Panc1 (cell line): ENCODE measurements around the gene GABRB1. TPM values are rescaled to one million over a fixed set of nuclear protein-coding genes. Genes with fewer than 3 reads are reported as not detected.

Experiments used
- ATAC-seq: fragments of 200-7000 bp; cut with Tn5 transposase; 2 replicates; pipeline ENCODE4 v1.9.1; 2020; ENCODE audit warnings: mild to moderate bottlenecking, moderate library complexity
- BruUV-seq: library from RNA; stranded (reverse); fragments of 400-500 nt; replicated peaks from 2 replicates; lab custom pipeline; 2021; lab: Mats Ljungman, UMichigan
- CTCF ChIA-PET: fragments of 300-600 bp; sonication (Branson Sonifier 250); formaldehyde crosslinking; loops from one replicate; lab custom pipeline; 2022; ENCODE audit warnings: antibody characterized with exemption; lab: Charles Lee
- POLR2A ChIA-PET: fragments of 300-600 bp; sonication (Branson Sonifier 250); formaldehyde crosslinking; loops from one replicate; lab custom pipeline; 2022; ENCODE audit warnings: antibody characterized with exemption; lab: Charles Lee
- DNase-seq: peaks from one replicate; pipeline ENCODE4 v3.0.0-alpha.2; 2010; ENCODE audit warnings: low read depth, low spot score
- H3K27ac ChIP-seq: 2 replicates; pipeline ENCODE4 v1.5.1; 2011; ENCODE audit warnings: mild to moderate bottlenecking, low read length, inconsistent platforms
- H3K27me3 ChIP-seq: fragments of 200-500 bp; sonication (Bioruptor generic); 2 replicates; pipeline ENCODE4 v1.6.0; 2014; ENCODE audit warnings: low read length, inconsistent platforms; ENCODE audit not compliant: control insufficient read depth, insufficient read depth
- H3K36me3 ChIP-seq: fragments of 200-500 bp; sonication (Bioruptor generic); 2 replicates; pipeline ENCODE4 v1.5.1; 2014; ENCODE audit warnings: inconsistent platforms, mild to moderate bottlenecking, low read length, moderate library complexity; ENCODE audit not compliant: control insufficient read depth, insufficient read depth
- H3K4me1 ChIP-seq: 2 replicates; pipeline ENCODE4 v1.5.1; 2011; ENCODE audit warnings: inconsistent platforms, mild to moderate bottlenecking, low read length, moderate library complexity; ENCODE audit not compliant: control insufficient read depth, insufficient read depth
- H3K4me3 ChIP-seq, 2 experiments: 2 replicates each; pipeline ENCODE4 v1.5.1; 2011 to 2012; ENCODE audit warnings: low read depth in 2 of 2, low read length in 2 of 2, mild to moderate bottlenecking in 2 of 2, inconsistent platforms in 1 of 2, moderate library complexity in 1 of 2
- H3K9me3 ChIP-seq: fragments of 200-500 bp; sonication (Bioruptor generic); 2 replicates; pipeline ENCODE4 v1.5.1; 2014; ENCODE audit warnings: low read depth, mild to moderate bottlenecking, inconsistent platforms, low read length, moderate library complexity; ENCODE audit not compliant: control insufficient read depth, insufficient read depth
- CTCF ChIP-seq: fragments of 450-650 bp; IDR thresholded peaks from 2 replicates; pipeline ENCODE4 v1.5.1; 2017; ENCODE audit warnings: mild to moderate bottlenecking
- POLR2AphosphoS5 ChIP-seq: IDR thresholded peaks from 2 replicates; pipeline ENCODE4 v1.6.1; 2012; ENCODE audit warnings: mild to moderate bottlenecking, low read depth, low read length, moderate library complexity
- REST ChIP-seq, 2 experiments: IDR thresholded peaks; 2 replicates each; pipeline ENCODE4 v1.6.1; 2011 to 2012; ENCODE audit warnings: low read depth in 2 of 2, control low read depth in 1 of 2, low read length in 1 of 2, mild to moderate bottlenecking in 1 of 2, moderate library complexity in 1 of 2; ENCODE audit not compliant: insufficient read depth in 1 of 2
- SIN3A ChIP-seq: IDR thresholded peaks from 2 replicates; pipeline ENCODE4 v1.6.1; 2012; ENCODE audit warnings: low read depth, mild to moderate bottlenecking, low read length, moderate library complexity, borderline replicate concordance; ENCODE audit not compliant: insufficient read depth
- TCF7L2 ChIP-seq: IDR thresholded peaks from 2 replicates; pipeline ENCODE4 v1.6.1; 2011; ENCODE audit warnings: mild to moderate bottlenecking, low read depth, low read length, inconsistent platforms
- in situ Hi-C: cut with HindIII; loops from 2 replicates; pipeline ENCODE4 v1.10.0; 2016; ENCODE audit warnings: low sequenced_read_pairs, low pct_unique_long_range_greater_than_20kb
- intact Hi-C: fragments of 100-400 bp; cut with micrococcal nuclease; formaldehyde crosslinking; loops from one replicate; pipeline ENCODE4 v1.10.0; 2022; ENCODE audit not compliant: unreplicated experiment
- total RNA-seq: library from RNA; stranded (reverse); gene quantifications from one replicate; pipeline ENCODE4 v1.2.1, GENCODE V29; 2021; ENCODE audit not compliant: unreplicated experiment

GABRB1 gene
- total RNA-seq, 1 experiment from 2014 or later, result not detected

- intact Hi-C loops (no loop called here), in situ Hi-C loops (no loop called here)
- no TSS peak for BruUV-seq
- DNase-seq (no peak), ATAC-seq (no peak)
- H3K36me3 ChIP-seq, result no peaks in the 10 kb centered on the region
- no peaks in the 10 kb centered on the region for H3K4me1 ChIP-seq
- ChIA-PET POLR2A (no interaction called here), CTCF (no interaction called here)
- TF ChIP-seq CTCF, result no peak
- no peak for TF ChIP-seq TCF7L2
- TF ChIP-seq REST (IDR thresholded peaks at IDR 0.05; ENCODE audit: insufficient read depth in 1 of 2, low read depth in 2 of 2, low read length in 1 of 2), result no peak
- no peak for TF ChIP-seq POLR2AphosphoS5
- TF ChIP-seq SIN3A, result no peak
- H3K27me3 ChIP-seq, result no peaks in the 10 kb centered on the region
- no peaks in the 10 kb centered on the region for H3K9me3 ChIP-seq
- no peak overlapping the region for H3K27ac ChIP-seq
- no peak overlapping the region for H3K4me3 ChIP-seq
Measured at GRCh38 chr4:47184083-47184482, 152.7 kb downstream of the GABRB1 start.

GRCh38 chr4:47185761-47186160 lies 154.4 kb downstream of the GABRB1 start:
- POLR2A ChIA-PET, result no interaction called here
- no peaks in the 10 kb centered on the region for H3K27me3 ChIP-seq
- in situ Hi-C loops (no loop called here), intact Hi-C loops (no loop called here)
- H3K36me3 ChIP-seq, result no peaks in the 10 kb centered on the region
- no peak for TF ChIP-seq CTCF
- TF ChIP-seq SIN3A, result no peak
- TF ChIP-seq REST (IDR thresholded peaks at IDR 0.05; ENCODE audit: insufficient read depth in 1 of 2, low read depth in 2 of 2, low read length in 1 of 2), result no peak
- TF ChIP-seq TCF7L2, result no peak
- no peak for TF ChIP-seq POLR2AphosphoS5
- no peak overlapping the region for H3K27ac ChIP-seq
- no TSS peak for BruUV-seq
- no peaks in the 10 kb centered on the region for H3K9me3 ChIP-seq
- no peaks in the 10 kb centered on the region for H3K4me1 ChIP-seq
- DNase-seq (no peak), ATAC-seq (no peak)
- H3K4me3 ChIP-seq, result no peak overlapping the region
- CTCF ChIA-PET, result no interaction called here
